Skeletal muscle satellite cell (primary cell): ENCODE results near the gene JUP.
"Not testable (repeated sequence)": the region's sequence is repeated elsewhere in the genome, so short reads cannot be mapped to it uniquely, and the experiment has no call there.

Experiments
- H3K27me3 ChIP-seq: 2 replicates; pipeline ENCODE4 v1.7.0; 2013; ENCODE audit warnings: low read length; ENCODE audit not compliant: control insufficient read depth, insufficient read depth
- H3K36me3 ChIP-seq: 2 replicates; pipeline ENCODE4 v1.7.0; 2013; ENCODE audit warnings: mild to moderate bottlenecking, control low read depth, low read length; ENCODE audit not compliant: insufficient read depth
- H3K4me1 ChIP-seq: 2 replicates; pipeline ENCODE4 v1.7.0; 2013; ENCODE audit warnings: low read length; ENCODE audit not compliant: control insufficient read depth, insufficient read depth
- H3K4me2 ChIP-seq: 2 replicates; pipeline ENCODE4 v1.7.0; 2013; ENCODE audit warnings: mild to moderate bottlenecking, low read length
- H3K4me3 ChIP-seq: 2 replicates; pipeline ENCODE4 v1.7.0; 2013; ENCODE audit warnings: low read length
- H3K9ac ChIP-seq: 2 replicates; pipeline ENCODE4 v1.7.0; 2013; ENCODE audit warnings: mild to moderate bottlenecking, low read depth, low read length, moderate library complexity
- H3K9me3 ChIP-seq: replicated peaks from 2 replicates; pipeline ENCODE4 v1.7.0; 2013; ENCODE audit warnings: mild to moderate bottlenecking, control low read depth, low read length

Gene JUP

GRCh38 chr17:41787021-41787418, 509 bp upstream of the JUP start:
- no peak overlapping the region for H3K9ac ChIP-seq
- peaks cover 24% of the 10 kb centered on the region for H3K4me1 ChIP-seq
- H3K4me2 ChIP-seq = no peak overlapping the region
- no peaks in the 10 kb centered on the region for H3K36me3 ChIP-seq
- no peaks in the 10 kb centered on the region for H3K9me3 ChIP-seq
- H3K27me3 ChIP-seq = peaks cover 38% of the 10 kb centered on the region
- no peak overlapping the region for H3K4me3 ChIP-seq

DNA sequence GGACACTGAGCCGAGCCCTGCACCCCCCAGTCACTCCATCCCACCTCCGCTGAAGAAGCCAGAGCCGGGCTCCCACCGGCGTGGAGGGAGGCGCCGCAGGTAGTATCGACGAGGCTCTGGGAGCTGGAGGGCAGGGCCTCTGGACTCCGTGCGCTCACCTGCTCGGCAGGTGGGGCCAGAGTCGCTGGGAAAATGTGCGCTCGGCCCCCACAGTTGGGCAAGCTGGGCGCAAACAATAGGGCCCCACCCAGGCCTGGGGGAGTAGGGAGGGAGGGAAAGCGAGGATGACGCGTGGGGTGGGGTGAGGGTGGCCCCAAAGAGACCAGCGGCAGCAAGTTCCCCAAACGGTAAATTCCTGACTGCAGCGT, 668 bp downstream of the JUP start:
- Histone ChIP-seq H3K4me3 (peak overlapping the region; percentile 67), H3K9ac (peak overlapping the region; percentile 37), H3K4me2 (peak overlapping the region; percentile 79)

DNA sequence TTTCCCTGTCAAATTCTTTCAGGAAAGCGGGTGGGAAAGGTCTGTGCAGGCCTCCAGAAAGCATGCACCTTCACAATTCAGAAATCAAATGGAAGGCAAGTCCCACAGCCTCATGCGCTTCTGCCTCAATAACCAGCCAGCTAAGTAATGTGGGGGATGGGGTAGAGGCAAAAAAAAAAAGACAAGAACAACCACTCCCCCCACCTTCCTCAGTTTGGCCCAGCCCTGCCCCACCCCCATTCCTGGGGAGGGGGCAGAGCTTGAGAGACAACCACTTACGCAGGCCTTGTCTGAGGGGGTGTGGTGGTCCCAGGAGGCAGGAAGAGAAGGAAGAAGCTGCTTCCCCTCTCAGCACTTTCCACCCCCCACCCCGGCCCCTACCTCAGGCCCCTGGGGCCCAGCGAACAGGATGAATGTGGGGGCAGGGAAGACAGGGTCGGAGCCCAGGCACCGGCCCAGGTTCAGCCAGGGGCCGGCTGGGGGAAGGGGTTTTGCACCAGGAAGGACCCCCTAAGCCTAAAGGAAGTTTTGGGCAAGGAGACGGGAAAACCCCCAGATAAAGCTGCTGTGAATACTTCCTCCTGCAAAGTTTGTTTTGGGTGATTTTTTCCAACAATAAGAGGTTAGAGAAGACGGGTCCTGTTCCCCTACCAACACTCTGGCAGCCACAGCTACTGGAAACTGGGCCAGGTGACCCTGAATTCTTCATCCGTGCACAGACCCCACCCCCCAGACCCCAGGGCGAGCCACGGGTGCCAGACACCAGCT, 1.2 kb downstream of the JUP start:
- Histone ChIP-seq H3K9me3 (no peaks in the 10 kb centered on the region), H3K9ac (peak overlapping the region; percentile 37), H3K4me2 (peak overlapping the region; percentile 79), H3K4me1 (peaks cover 26% of the 10 kb centered on the region), H3K27me3 (peaks cover 40% of the 10 kb centered on the region), H3K4me3 (peak overlapping the region; percentile 67), H3K36me3 (no peaks in the 10 kb centered on the region)

More for the DNA sequence above, 668 bp downstream of the JUP start:
- Histone ChIP-seq H3K27me3 (peaks cover 40% of the 10 kb centered on the region), H3K4me1 (peaks cover 26% of the 10 kb centered on the region), H3K36me3 (no peaks in the 10 kb centered on the region), H3K9me3 (no peaks in the 10 kb centered on the region)

GRCh38 chr17:41784207-41784744, 2.2 kb downstream of the JUP start:
- Histone ChIP-seq H3K4me3 (peak overlapping the region; percentile 46), H3K9ac (no peak overlapping the region), H3K4me2 (peak overlapping the region; percentile 70), H3K9me3 (no peaks in the 10 kb centered on the region), H3K4me1 (peaks cover 26% of the 10 kb centered on the region), H3K27me3 (peaks cover 37% of the 10 kb centered on the region), H3K36me3 (no peaks in the 10 kb centered on the region)

DNA sequence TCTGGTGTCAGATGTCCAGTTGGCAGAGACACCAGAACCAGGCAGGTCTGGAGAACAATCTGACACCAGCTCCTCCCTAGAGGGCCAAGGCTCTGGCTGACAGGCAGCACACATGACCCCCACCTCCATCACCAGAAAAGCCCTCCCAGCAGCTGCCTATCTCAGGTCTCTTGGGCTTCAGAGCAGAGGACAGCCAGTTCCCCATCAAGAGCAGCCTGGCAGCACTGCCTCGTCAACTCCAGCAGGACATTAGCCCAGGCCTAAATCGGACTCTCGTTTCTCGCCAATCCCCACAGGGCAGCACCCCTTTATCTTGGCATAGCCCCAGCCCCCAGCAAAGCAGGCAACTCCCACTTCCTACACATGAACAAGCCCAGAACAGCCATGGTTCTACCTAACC, 4.4 kb downstream of the JUP start:
- H3K4me2 ChIP-seq = no peak overlapping the region
- H3K4me3 ChIP-seq = no peak overlapping the region
- H3K4me1 ChIP-seq = peaks cover 38% of the 10 kb centered on the region
- peaks cover 23% of the 10 kb centered on the region for H3K27me3 ChIP-seq
- H3K9ac ChIP-seq = no peak overlapping the region
- H3K9me3 ChIP-seq = no peaks in the 10 kb centered on the region
- no peaks in the 10 kb centered on the region for H3K36me3 ChIP-seq

DNA sequence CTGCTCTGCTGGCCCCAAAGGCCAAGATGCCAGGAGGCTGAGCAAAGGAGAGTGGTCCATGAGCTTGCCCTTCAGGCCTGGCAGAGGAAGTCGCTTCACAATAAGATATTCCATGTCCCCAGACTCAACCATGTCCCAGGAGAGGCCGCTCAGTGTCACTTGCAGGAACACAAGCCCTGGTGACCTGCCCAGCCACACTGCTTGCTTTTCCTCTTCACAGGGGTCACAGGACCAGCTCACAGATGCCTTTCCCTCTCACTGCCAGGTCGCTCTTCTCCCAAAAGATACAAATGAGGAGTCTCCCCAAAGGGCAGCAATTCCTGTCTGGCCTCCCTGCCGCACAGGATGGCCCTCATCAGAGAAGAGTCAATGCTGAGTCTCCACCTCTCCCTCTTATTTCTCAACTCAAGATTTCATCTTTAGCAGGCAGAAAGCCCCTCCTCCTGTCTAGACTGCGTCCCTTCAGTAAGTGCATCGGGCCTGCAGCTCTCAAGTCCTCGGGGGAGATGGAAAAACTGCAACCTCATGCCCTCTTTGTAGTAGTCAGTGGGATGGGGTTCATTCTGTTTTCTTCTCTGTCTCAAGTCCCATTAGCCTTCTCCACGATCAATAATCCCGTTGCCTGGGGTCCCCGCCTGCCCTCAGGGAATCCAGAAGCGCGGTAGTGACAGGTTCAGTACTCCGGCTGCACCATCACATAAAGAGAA, 5.0 kb downstream of the JUP start:
- H3K27me3 ChIP-seq = peaks cover 17% of the 10 kb centered on the region
- no peaks in the 10 kb centered on the region for H3K36me3 ChIP-seq
- H3K4me1 ChIP-seq = peaks cover 41% of the 10 kb centered on the region
- H3K4me3 ChIP-seq = no peak overlapping the region
- no peaks in the 10 kb centered on the region for H3K9me3 ChIP-seq
- H3K9ac ChIP-seq = no peak overlapping the region
- H3K4me2 ChIP-seq = no peak overlapping the region

GRCh38 chr17:41779954-41780353, 6.6 kb downstream of the JUP start:
- Histone ChIP-seq H3K36me3 (no peaks in the 10 kb centered on the region), H3K9me3 (no peaks in the 10 kb centered on the region), H3K4me2 (no peak overlapping the region), H3K4me1 (peaks cover 31% of the 10 kb centered on the region), H3K27me3 (peaks cover 7% of the 10 kb centered on the region), H3K4me3 (no peak overlapping the region), H3K9ac (no peak overlapping the region)

- no peak overlapping the region for H3K4me3 ChIP-seq
- peak overlapping the region; percentile 27 for H3K9ac ChIP-seq
- H3K9me3 ChIP-seq = no peaks in the 10 kb centered on the region
- peaks cover 7% of the 10 kb centered on the region for H3K27me3 ChIP-seq
- peaks cover 30% of the 10 kb centered on the region for H3K4me1 ChIP-seq
- peak overlapping the region; percentile 42 for H3K4me2 ChIP-seq
- H3K36me3 ChIP-seq = no peaks in the 10 kb centered on the region
Measured at GRCh38 chr17:41777574-41778188, 8.8 kb downstream of the JUP start.

DNA sequence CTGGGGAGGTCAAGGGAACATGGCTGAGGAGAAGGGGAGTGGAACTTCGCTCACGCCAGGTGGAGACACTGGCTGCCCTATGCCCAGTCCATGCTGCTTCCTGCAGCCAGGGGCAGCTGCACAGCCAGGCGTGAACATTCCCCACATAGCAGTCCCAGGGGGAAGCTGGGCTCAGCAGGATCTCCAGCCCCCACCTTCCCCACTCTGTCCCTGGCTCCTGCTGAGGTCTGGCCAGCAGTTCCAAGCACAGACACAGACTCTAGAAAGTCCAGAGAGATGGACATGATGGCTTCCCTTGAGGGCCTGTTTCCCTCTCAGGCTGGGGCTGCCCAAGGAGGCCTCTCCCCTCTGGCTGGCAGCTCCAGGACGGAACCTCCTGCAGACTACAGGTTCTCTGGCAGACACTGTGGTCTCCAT, 9.3 kb downstream of the JUP start:
- peaks cover 3% of the 10 kb centered on the region for H3K27me3 ChIP-seq
- H3K4me1 ChIP-seq = peaks cover 30% of the 10 kb centered on the region
- no peak overlapping the region for H3K4me3 ChIP-seq
- no peaks in the 10 kb centered on the region for H3K9me3 ChIP-seq
- no peaks in the 10 kb centered on the region for H3K36me3 ChIP-seq
- peak overlapping the region; percentile 37 for H3K4me2 ChIP-seq
- H3K9ac ChIP-seq = peak overlapping the region; percentile 27

DNA sequence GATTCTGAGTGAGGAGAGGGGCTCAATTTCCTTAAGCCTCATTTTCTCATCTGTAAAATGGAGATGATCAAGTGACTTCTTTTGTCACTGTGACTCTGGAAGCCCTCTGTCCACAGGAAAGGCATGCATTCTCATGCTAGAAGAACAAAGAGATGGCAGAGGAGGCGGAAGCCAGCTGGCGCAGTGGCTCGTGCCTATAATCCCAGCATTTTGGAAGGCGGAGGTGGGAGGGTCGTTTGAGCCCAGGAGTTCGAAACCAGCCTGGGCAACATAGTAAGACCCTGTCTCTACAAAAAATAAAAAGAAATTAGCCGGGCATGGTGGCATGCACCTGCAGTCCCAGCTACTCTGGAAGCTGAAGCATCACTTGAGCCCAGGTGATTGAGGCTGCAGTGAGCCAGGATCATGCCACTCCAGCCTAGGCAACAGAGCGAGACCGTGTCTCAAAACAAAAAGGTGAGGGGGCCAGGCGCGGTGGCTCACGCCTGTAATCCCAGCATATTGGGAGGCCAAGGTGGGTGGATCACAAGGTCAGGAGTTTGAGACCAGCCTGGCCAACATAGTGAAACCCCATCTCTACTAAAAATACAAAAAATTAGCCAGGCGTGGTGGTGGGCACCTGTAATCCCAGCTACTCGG, 10.1 kb downstream of the JUP start:
- H3K4me3 ChIP-seq, H3K27me3 ChIP-seq, H3K9me3 ChIP-seq, H3K36me3 ChIP-seq, H3K9ac ChIP-seq, H3K4me2 ChIP-seq: not testable (repeated sequence)
- H3K4me1 ChIP-seq = peaks cover 26% of the 10 kb centered on the region
